ENCODE results near the gene NPEPPS. TPM values are rescaled to one million over a fixed set of nuclear protein-coding genes. Genes with fewer than 3 reads are reported as not detected.
"Not testable (repeated sequence)": the region's sequence is repeated elsewhere in the genome, so short reads cannot be mapped to it uniquely, and the experiment has no call there.

The NPEPPS gene
- total RNA-seq, 1 donor from 2014 or later, result 121 TPM

GRCh38 chr17:47502776-47503455 lies 28.0 kb upstream of the NPEPPS start:
- H4K20me1 ChIP-seq (ENCODE audit: low read depth); H3K9ac ChIP-seq; H3K27ac ChIP-seq; H3K4me2 ChIP-seq; H3K4me3 Mint-ChIP-seq; H3K27me3 ChIP-seq; H3K36me3 ChIP-seq; H3K4me3 ChIP-seq; H3K27me3 Mint-ChIP-seq (ENCODE audit: insufficient read depth, low read depth); H2AFZ ChIP-seq (replicated peaks); H3K36me3 Mint-ChIP-seq; H3K79me2 ChIP-seq (ENCODE audit: low read depth); H3K27ac Mint-ChIP-seq; H3K9me3 Mint-ChIP-seq; H3K4me1 ChIP-seq; DNase-seq (ENCODE audit: low spot score); H3K4me1 Mint-ChIP-seq; H3K9me3 ChIP-seq (ENCODE audit: low read depth); H3F3A ChIP-seq (ENCODE audit: low read depth): not testable (repeated sequence)

DNA sequence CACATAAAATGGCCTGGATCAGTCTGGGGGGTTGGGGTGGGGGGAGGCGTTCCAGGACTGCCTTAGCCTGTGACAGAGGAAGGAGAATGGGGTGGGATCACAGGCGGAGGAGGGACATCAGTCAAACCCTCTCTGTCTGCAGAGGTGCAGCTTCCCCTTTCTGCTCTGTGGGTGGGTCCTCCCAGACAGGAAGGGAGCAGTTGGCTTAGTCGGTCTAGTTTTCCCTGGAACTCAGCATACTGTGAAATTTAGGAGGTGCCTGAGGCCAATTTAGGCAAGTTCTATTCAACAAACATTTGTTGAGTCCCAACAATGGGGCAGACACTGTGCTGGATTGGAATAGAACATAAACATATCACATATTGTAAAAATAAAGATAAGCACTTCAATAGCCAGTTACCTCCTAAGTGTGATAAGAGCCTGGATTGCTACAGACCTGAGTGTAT lies 19.2 kb upstream of the NPEPPS start:
- H4K20me1 ChIP-seq (ENCODE audit: low read depth); H3K4me3 ChIP-seq; H3K36me3 ChIP-seq; H3K36me3 Mint-ChIP-seq; H3K79me2 ChIP-seq (ENCODE audit: low read depth); H3K27me3 Mint-ChIP-seq (ENCODE audit: insufficient read depth, low read depth); H3F3A ChIP-seq (ENCODE audit: low read depth); H3K27ac Mint-ChIP-seq; H3K27ac ChIP-seq; H3K4me1 Mint-ChIP-seq; H3K9me3 Mint-ChIP-seq; H3K4me3 Mint-ChIP-seq; H3K27me3 ChIP-seq; H3K9me3 ChIP-seq (ENCODE audit: low read depth); H3K9ac ChIP-seq; H3K4me1 ChIP-seq; DNase-seq (ENCODE audit: low spot score): not testable (repeated sequence)
- Histone ChIP-seq H2AFZ (replicated peaks) (peak overlapping the region; percentile 89), H3K4me2 (peak overlapping the region; percentile 10)

- H3K9me3 ChIP-seq (ENCODE audit: low read depth); H3K9me3 Mint-ChIP-seq; H3K27me3 Mint-ChIP-seq (ENCODE audit: insufficient read depth, low read depth); DNase-seq (ENCODE audit: low spot score); H2AFZ ChIP-seq (replicated peaks); H3K27ac Mint-ChIP-seq; H3K4me3 Mint-ChIP-seq; H3K36me3 ChIP-seq; H3K36me3 Mint-ChIP-seq; H3F3A ChIP-seq (ENCODE audit: low read depth); H3K9ac ChIP-seq; H3K79me2 ChIP-seq (ENCODE audit: low read depth); H3K4me3 ChIP-seq; H3K27ac ChIP-seq; H3K4me2 ChIP-seq; H3K27me3 ChIP-seq; H3K4me1 ChIP-seq; H4K20me1 ChIP-seq (ENCODE audit: low read depth); H3K4me1 Mint-ChIP-seq: not testable (repeated sequence)
Measured at GRCh38 chr17:47513301-47513700, 17.6 kb upstream of the NPEPPS start.

DNA sequence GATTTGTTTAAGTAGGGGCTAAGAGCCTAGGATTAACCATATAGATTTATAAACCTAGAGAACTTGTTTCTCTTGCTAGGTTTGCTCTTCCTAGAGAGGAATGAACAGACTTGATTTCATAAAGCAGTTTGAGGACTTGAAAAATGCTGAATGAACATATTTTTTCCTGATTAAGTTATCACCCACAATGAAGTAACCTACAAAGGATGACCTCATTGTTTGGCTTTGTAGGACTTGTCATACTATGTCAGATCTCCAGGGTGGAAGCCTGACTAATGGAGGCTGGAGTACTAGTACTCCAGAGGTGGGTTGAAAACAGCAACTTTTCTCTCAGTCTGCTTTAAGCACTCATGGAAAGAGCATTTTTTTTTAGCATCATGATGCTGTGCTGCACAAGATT lies 12.0 kb upstream of the NPEPPS start:
- not testable (repeated sequence) for H3K27me3 ChIP-seq; DNase-seq (ENCODE audit: low spot score); H3K4me3 ChIP-seq; H3K27ac ChIP-seq; H3K27ac Mint-ChIP-seq; H4K20me1 ChIP-seq (ENCODE audit: low read depth); H3K79me2 ChIP-seq (ENCODE audit: low read depth); H3K27me3 Mint-ChIP-seq (ENCODE audit: insufficient read depth, low read depth); H3K9ac ChIP-seq; H3K9me3 ChIP-seq (ENCODE audit: low read depth); H3F3A ChIP-seq (ENCODE audit: low read depth); H3K4me1 Mint-ChIP-seq; H3K9me3 Mint-ChIP-seq; H3K4me1 ChIP-seq; H3K36me3 Mint-ChIP-seq; H3K4me2 ChIP-seq; H2AFZ ChIP-seq (replicated peaks); H3K4me3 Mint-ChIP-seq; H3K36me3 ChIP-seq

DNA sequence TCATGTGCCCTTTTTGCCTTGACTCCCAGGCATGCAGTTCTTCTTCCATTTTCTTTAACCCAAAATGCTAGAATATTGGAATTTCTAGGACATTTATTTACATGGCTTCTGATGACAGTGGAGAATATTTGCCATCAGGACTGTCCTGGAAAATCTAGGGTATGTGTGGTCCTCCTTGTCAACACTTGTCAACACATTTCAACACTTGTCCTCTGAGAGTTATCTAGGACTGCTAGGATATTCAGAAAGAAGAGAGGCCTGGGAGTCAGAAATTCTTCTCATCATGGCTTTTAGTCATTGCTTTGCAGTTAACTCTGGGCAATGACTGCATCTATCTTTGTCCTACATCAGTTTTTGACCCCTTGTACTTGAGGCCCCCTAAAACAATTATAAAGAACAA lies 11.5 kb upstream of the NPEPPS start:
- not testable (repeated sequence) for DNase-seq (ENCODE audit: low spot score); H3K27me3 Mint-ChIP-seq (ENCODE audit: insufficient read depth, low read depth); H2AFZ ChIP-seq (replicated peaks); H3K9ac ChIP-seq; H3K9me3 ChIP-seq (ENCODE audit: low read depth); H3K79me2 ChIP-seq (ENCODE audit: low read depth); H3K4me3 Mint-ChIP-seq; H3K36me3 ChIP-seq; H3K4me3 ChIP-seq; H3K4me1 ChIP-seq; H3K27ac Mint-ChIP-seq; H3K36me3 Mint-ChIP-seq; H3K9me3 Mint-ChIP-seq; H3K27me3 ChIP-seq; H3K27ac ChIP-seq; H3F3A ChIP-seq (ENCODE audit: low read depth); H4K20me1 ChIP-seq (ENCODE audit: low read depth); H3K4me2 ChIP-seq; H3K4me1 Mint-ChIP-seq

GRCh38 chr17:47520279-47520678 lies 10.6 kb upstream of the NPEPPS start:
- not testable (repeated sequence) for H3K27me3 ChIP-seq; H3K79me2 ChIP-seq (ENCODE audit: low read depth); H3K27ac ChIP-seq; H3K27ac Mint-ChIP-seq; H3K4me3 ChIP-seq; H3K4me3 Mint-ChIP-seq; H3K9me3 ChIP-seq (ENCODE audit: low read depth); H3K9me3 Mint-ChIP-seq; H3K9ac ChIP-seq; H2AFZ ChIP-seq (replicated peaks); H3F3A ChIP-seq (ENCODE audit: low read depth); DNase-seq (ENCODE audit: low spot score); H3K27me3 Mint-ChIP-seq (ENCODE audit: insufficient read depth, low read depth); H3K36me3 ChIP-seq; H3K4me1 ChIP-seq; H4K20me1 ChIP-seq (ENCODE audit: low read depth); H3K4me1 Mint-ChIP-seq; H3K4me2 ChIP-seq; H3K36me3 Mint-ChIP-seq

DNA sequence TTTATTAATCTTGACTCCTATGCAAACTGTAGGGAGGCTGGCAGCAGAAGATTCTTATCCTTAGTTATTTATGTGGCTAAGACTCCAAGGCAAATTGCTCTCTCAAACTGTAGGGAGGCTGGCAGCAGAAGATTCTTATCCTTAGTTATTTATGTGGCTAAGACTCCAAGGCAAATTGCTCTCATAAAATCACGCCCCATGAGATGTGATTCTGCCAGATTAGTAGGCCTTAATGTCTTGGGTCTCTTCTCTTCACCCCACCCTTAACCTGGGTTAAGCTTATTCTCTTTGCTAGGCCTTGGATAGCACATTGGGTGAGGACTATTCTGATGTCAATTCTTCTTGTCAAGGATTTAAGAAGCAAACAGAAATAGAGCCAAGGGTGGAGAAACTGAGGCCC lies 9.5 kb upstream of the NPEPPS start:
- not testable (repeated sequence) for H3K4me2 ChIP-seq; H4K20me1 ChIP-seq (ENCODE audit: low read depth); H3K4me3 ChIP-seq; H3K79me2 ChIP-seq (ENCODE audit: low read depth); H3K27me3 Mint-ChIP-seq (ENCODE audit: insufficient read depth, low read depth); H3K9me3 ChIP-seq (ENCODE audit: low read depth); H3K27ac Mint-ChIP-seq; H3K9me3 Mint-ChIP-seq; H3K27ac ChIP-seq; H3K9ac ChIP-seq; H3K4me1 Mint-ChIP-seq; H3K27me3 ChIP-seq; H3K4me1 ChIP-seq; H2AFZ ChIP-seq (replicated peaks); DNase-seq (ENCODE audit: low spot score); H3K36me3 ChIP-seq; H3F3A ChIP-seq (ENCODE audit: low read depth); H3K36me3 Mint-ChIP-seq; H3K4me3 Mint-ChIP-seq

DNA sequence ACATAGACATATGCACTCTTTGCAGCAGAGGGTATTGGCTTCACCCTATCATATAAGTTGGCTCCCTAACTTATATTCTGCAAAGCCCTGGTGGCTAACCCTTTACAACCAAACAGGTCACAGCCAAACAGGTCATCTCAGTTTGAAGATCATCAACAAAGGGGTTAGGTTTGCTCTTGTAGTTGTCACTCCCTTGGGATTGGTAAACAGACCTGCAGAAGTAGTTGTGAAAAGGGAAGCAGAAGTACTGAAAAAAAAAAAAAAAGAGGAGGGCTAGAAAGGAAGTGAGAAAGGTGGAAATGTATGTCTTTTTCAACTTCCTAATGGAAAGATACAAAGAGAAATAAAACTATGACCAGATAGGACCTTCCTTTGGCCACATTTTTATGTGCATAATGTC lies 8.6 kb upstream of the NPEPPS start:
- not testable (repeated sequence) for H3K9ac ChIP-seq; H3K9me3 Mint-ChIP-seq; H3K27me3 ChIP-seq; H3K27ac ChIP-seq; H3K36me3 Mint-ChIP-seq; H3K4me1 Mint-ChIP-seq; H3K27ac Mint-ChIP-seq; H3K4me1 ChIP-seq; H2AFZ ChIP-seq (replicated peaks); H3K36me3 ChIP-seq; H3K27me3 Mint-ChIP-seq (ENCODE audit: insufficient read depth, low read depth); H3K4me2 ChIP-seq; H3K4me3 ChIP-seq; H3K9me3 ChIP-seq (ENCODE audit: low read depth); H4K20me1 ChIP-seq (ENCODE audit: low read depth); H3K4me3 Mint-ChIP-seq; H3F3A ChIP-seq (ENCODE audit: low read depth); H3K79me2 ChIP-seq (ENCODE audit: low read depth); DNase-seq (ENCODE audit: low spot score)

Data from neural progenitor cell (in vitro differentiated cells).